Fibroblast of lung (primary cell): ENCODE measurements around the gene MBNL1. TPM values are rescaled to one million over a fixed set of nuclear protein-coding genes. Genes with fewer than 3 reads are reported as not detected.

ENCODE experiments used
- DNase-seq, 2 donors: peaks; one replicate each; pipeline versions ENCODE4 v3.0.0 to v3.0.0-alpha.2; 2010; ENCODE audit warnings: low read depth in 2 of 2
- H2AFZ ChIP-seq: 2 replicates; pipeline ENCODE4 v1.5.1; 2012; ENCODE audit warnings: low read length, control low read depth, inconsistent platforms
- H3K27ac ChIP-seq: 2 replicates; pipeline ENCODE4 v1.5.1; 2011; ENCODE audit warnings: low read length, control low read depth; ENCODE audit not compliant: insufficient read depth
- H3K27me3 ChIP-seq: 2 replicates; pipeline ENCODE4 v1.5.1; 2011; ENCODE audit warnings: mild to moderate bottlenecking, low read length; ENCODE audit not compliant: control insufficient read depth, insufficient read depth
- H3K36me3 ChIP-seq: 2 replicates; pipeline ENCODE4 v1.5.1; 2011; ENCODE audit warnings: low read length; ENCODE audit not compliant: control insufficient read depth, insufficient read depth
- H3K4me1 ChIP-seq: 2 replicates; pipeline ENCODE4 v1.5.1; 2011; ENCODE audit warnings: low read length; ENCODE audit not compliant: control insufficient read depth, insufficient read depth; ENCODE audit errors: extremely low read depth
- H3K4me2 ChIP-seq: 2 replicates; pipeline ENCODE4 v1.5.1; 2011; ENCODE audit warnings: low read length, control low read depth; ENCODE audit not compliant: insufficient read depth; ENCODE audit errors: extremely low read depth
- H3K4me3 ChIP-seq, 4 experiments: fragments of 200-600 bp in 1 of 4; sonication (generic) in 1 of 4; replicated peaks in 1 of 4; 2 replicates each; pipeline ENCODE4 v1.5.1; 2011 to 2016; ENCODE audit warnings: low read length in 4 of 4, low read depth in 3 of 4, mild to moderate bottlenecking in 3 of 4, control low read depth in 2 of 4, inconsistent platforms in 1 of 4, mixed read lengths in 1 of 4; ENCODE audit not compliant: insufficient read depth in 1 of 4; ENCODE audit errors: control extremely low read depth in 1 of 4
- H3K79me2 ChIP-seq: 2 replicates; pipeline ENCODE4 v1.5.1; 2012; ENCODE audit warnings: mild to moderate bottlenecking, low read length, inconsistent platforms; ENCODE audit not compliant: control insufficient read depth, insufficient read depth
- H3K9ac ChIP-seq: 2 replicates; pipeline ENCODE4 v1.5.1; 2011; ENCODE audit warnings: mild to moderate bottlenecking, low read length, control low read depth; ENCODE audit not compliant: insufficient read depth
- H3K9me3 ChIP-seq: 2 replicates; pipeline ENCODE4 v1.5.1; 2012; ENCODE audit warnings: low read depth, low read length; ENCODE audit not compliant: control insufficient read depth, insufficient read depth
- H4K20me1 ChIP-seq: 2 replicates; pipeline ENCODE4 v1.5.1; 2011; ENCODE audit warnings: low read length; ENCODE audit not compliant: control insufficient read depth, insufficient read depth; ENCODE audit errors: extremely low read depth
- CTCF ChIP-seq, 2 donors: IDR thresholded peaks in 1 of 2; conservative IDR thresholded peaks in 1 of 2; 1 replicate in 1 of 2; 2 replicates in 1 of 2; pipeline ENCODE4 v1.5.1; 2011 to 2012; ENCODE audit warnings: low read length in 2 of 2, control low read depth in 1 of 2, inconsistent platforms in 1 of 2, low read depth in 1 of 2, mild to moderate bottlenecking in 1 of 2
- EZH2 ChIP-seq: IDR thresholded peaks from 2 replicates; pipeline ENCODE4 v1.5.1; 2012; ENCODE audit warnings: low read length, control low read depth, mild to moderate bottlenecking; ENCODE audit errors: missing control alignments
- polyA plus RNA-seq, 2 donors: library from polyadenylated mRNA; depleted of rRNA in 1 of 2; stranded (reverse) in 1 of 2; unstranded in 1 of 2; fragments of >200 nt; gene quantifications; 2 replicates each; pipeline ENCODE4 v1.2.1, GENCODE V29; 2011 to 2012; ENCODE audit warnings: missing spikeins in 1 of 2
- total RNA-seq: library from RNA; depleted of rRNA; stranded (reverse); fragments of >200 nt; gene quantifications from 2 replicates; pipeline ENCODE4 v1.2.1, GENCODE V29; 2014

The MBNL1 gene
- total and polyA plus RNA-seq, 2 donors (not counting 1 experiment from before 2014, with no cell fraction given), result 150 to 213 TPM

GRCh38 chr3:152331998-152332397, 63.3 kb downstream of the MBNL1 start:
- TF ChIP-seq CTCF (conservative IDR thresholded peaks at IDR 0.05 in 1 of 2, IDR thresholded peaks at IDR 0.05 in 1 of 2; ENCODE audit: low read depth in 1 of 2, low read length in 2 of 2) (no peak), EZH2 (no peak)
- no peak overlapping the region for H3K27ac ChIP-seq

GRCh38 chr3:152333928-152334327, 65.2 kb downstream of the MBNL1 start:
- no peaks in the 10 kb centered on the region for H4K20me1 ChIP-seq
- H3K9me3 ChIP-seq, result no peaks in the 10 kb centered on the region
- H3K36me3 ChIP-seq, result no peaks in the 10 kb centered on the region
- no peak for DNase-seq
- no peak overlapping the region for H3K4me2 ChIP-seq
- H3K4me3 ChIP-seq, result no peak overlapping the region
- H3K79me2 ChIP-seq, result peaks cover 86% of the 10 kb centered on the region
- H3K27me3 ChIP-seq, result no peaks in the 10 kb centered on the region
- no peak overlapping the region for H3K27ac ChIP-seq
- H3K9ac ChIP-seq, result no peak overlapping the region
- H3K4me1 ChIP-seq, result peaks cover 3% of the 10 kb centered on the region
- no peak overlapping the region for H2AFZ ChIP-seq
- TF ChIP-seq EZH2 (no peak), CTCF (conservative IDR thresholded peaks at IDR 0.05 in 1 of 2, IDR thresholded peaks at IDR 0.05 in 1 of 2; ENCODE audit: low read depth in 1 of 2, low read length in 2 of 2) (no peak)

More at GRCh38 chr3:152331998-152332397, 63.3 kb downstream of the MBNL1 start:
- no peaks in the 10 kb centered on the region for H4K20me1 ChIP-seq
- H3K9ac ChIP-seq, result no peak overlapping the region
- DNase-seq, result no peak
- no peaks in the 10 kb centered on the region for H3K36me3 ChIP-seq
- no peak overlapping the region for H2AFZ ChIP-seq
- H3K4me1 ChIP-seq, result peaks cover 7% of the 10 kb centered on the region
- H3K9me3 ChIP-seq, result no peaks in the 10 kb centered on the region
- H3K27me3 ChIP-seq, result no peaks in the 10 kb centered on the region
- no peak overlapping the region for H3K4me3 ChIP-seq
- H3K4me2 ChIP-seq, result no peak overlapping the region
- H3K79me2 ChIP-seq, result peaks cover 88% of the 10 kb centered on the region

- Histone ChIP-seq H3K27me3 (no peaks in the 10 kb centered on the region), H3K4me3 (no peak overlapping the region), H4K20me1 (no peaks in the 10 kb centered on the region), H3K9me3 (no peaks in the 10 kb centered on the region), H2AFZ (no peak overlapping the region), H3K4me2 (no peak overlapping the region), H3K9ac (no peak overlapping the region), H3K27ac (no peak overlapping the region), H3K36me3 (no peaks in the 10 kb centered on the region), H3K79me2 (peaks cover 83% of the 10 kb centered on the region), H3K4me1 (peaks cover 3% of the 10 kb centered on the region)
- no peak for DNase-seq
- TF ChIP-seq CTCF (conservative IDR thresholded peaks at IDR 0.05 in 1 of 2, IDR thresholded peaks at IDR 0.05 in 1 of 2; ENCODE audit: low read depth in 1 of 2, low read length in 2 of 2), result no peak
- TF ChIP-seq EZH2, result no peak
Observed at GRCh38 chr3:152334761-152335160, 66.0 kb downstream of the MBNL1 start.
